GM18526 (cell line): ENCODE results near the gene TCF19.

Source experiments
- POLR2A ChIP-seq: IDR thresholded peaks from 3 replicates; pipeline ENCODE4 v1.6.1; 2011; ENCODE audit not compliant: insufficient read length; ENCODE audit errors: extremely low read depth

The TCF19 gene

GRCh38 chr6:31168606-31169005 lies 10.2 kb downstream of the TCF19 start:
- no peak for TF ChIP-seq POLR2A

- TF ChIP-seq POLR2A, result no peak
These were observed 10.9 kb downstream of the TCF19 start for GRCh38 chr6:31169123-31169857.

- no peak for TF ChIP-seq POLR2A
These were observed 12.2 kb downstream of the TCF19 start, which contains the start of gene POU5F1 for GRCh38 chr6:31170600-31170881. Gene POU5F1 (minus strand): TSS chr6:31170682. CDS start chr6:31170620, 62 bp downstream.

- no peak for TF ChIP-seq POLR2A
These were observed 12.7 kb downstream of the TCF19 start for GRCh38 chr6:31170987-31171671.

GRCh38 chr6:31171931-31172905 lies 13.8 kb downstream of the TCF19 start:
- no peak for TF ChIP-seq POLR2A

GRCh38 chr6:31172973-31173384 lies 14.6 kb downstream of the TCF19 start:
- TF ChIP-seq POLR2A, result no peak

- TF ChIP-seq POLR2A, result no peak
These were observed 15.0 kb downstream of the TCF19 start for GRCh38 chr6:31173406-31173805.

GRCh38 chr6:31174378-31174777 lies 16.0 kb downstream of the TCF19 start:
- no peak for TF ChIP-seq POLR2A

GRCh38 chr6:31175971-31176370 lies 17.6 kb downstream of the TCF19 start:
- TF ChIP-seq POLR2A, result no peak

GRCh38 chr6:31178143-31179041 lies 20.0 kb downstream of the TCF19 start:
- TF ChIP-seq POLR2A, result no peak

- TF ChIP-seq POLR2A, result no peak
These were observed 20.6 kb downstream of the TCF19 start for GRCh38 chr6:31179042-31179386.

- no peak for TF ChIP-seq POLR2A
These were observed 21.5 kb downstream of the TCF19 start for GRCh38 chr6:31179896-31180295.

GRCh38 chr6:31180500-31180899 lies 22.1 kb downstream of the TCF19 start:
- no peak for TF ChIP-seq POLR2A

- TF ChIP-seq POLR2A, result no peak
These were observed 27.8 kb downstream of the TCF19 start for GRCh38 chr6:31186052-31186734.
